ENCODE results near the gene RAPGEF6. TPM values are rescaled to one million over a fixed set of nuclear protein-coding genes. Genes with fewer than 3 reads are reported as not detected.

The RAPGEF6 gene
- total RNA-seq, 6 donors from 2014 or later, result 16.4 to 49.4 (median 31.6) TPM

- ATAC-seq (ENCODE audit: low FRiP score in 2 of 2) (no peak), DNase-seq (no peak)
- H3K4me3 ChIP-seq, result no peak overlapping the region
- peak overlapping the region; percentile 12 to 77 (median 45) for H3K27ac ChIP-seq
- H3K27me3 ChIP-seq, result no peaks in the 10 kb centered on the region
- no peaks in the 10 kb centered on the region for H3K9me3 ChIP-seq
- peaks cover 3 to 31% (median 17%) of the 10 kb centered on the region in 4 donors for H3K4me1 ChIP-seq
- TF ChIP-seq CTCF (IDR thresholded peaks at IDR 0.05), result no peak
- TF ChIP-seq EP300 (IDR thresholded peaks at IDR 0.05), result no peak
- no peak for TF ChIP-seq POLR2A (IDR thresholded peaks at IDR 0.05)
- TF ChIP-seq POLR2AphosphoS5 (IDR thresholded peaks at IDR 0.05), result no peak
- H3K36me3 ChIP-seq, result peaks cover 0 to 7% (median 0%) of the 10 kb centered on the region in 4 donors
- WGBS, 2 donors, result 75 to 78% methylated on average over 3 of the region's 3 CpGs
These were observed 119.7 kb downstream of the RAPGEF6 start for GRCh38 chr5:131515348-131515747.

- DNase-seq (no peak), ATAC-seq (ENCODE audit: low FRiP score in 2 of 2) (peak in 1 of 2 donors; percentile 34)
- H3K36me3 ChIP-seq, result peaks cover 0 to 14% (median 0%) of the 10 kb centered on the region in 4 donors
- no peaks in the 10 kb centered on the region for H3K9me3 ChIP-seq
- H3K27me3 ChIP-seq, result no peaks in the 10 kb centered on the region
- 42 to 54% methylated on average over 6 of the region's 6 CpGs for WGBS, 2 donors
- TF ChIP-seq POLR2A (IDR thresholded peaks at IDR 0.05) (no peak), CTCF (IDR thresholded peaks at IDR 0.05) (no peak), EP300 (IDR thresholded peaks at IDR 0.05) (no peak), POLR2AphosphoS5 (IDR thresholded peaks at IDR 0.05) (no peak)
- peaks cover 3 to 31% (median 17%) of the 10 kb centered on the region in 4 donors for H3K4me1 ChIP-seq
- H3K27ac ChIP-seq, result peak overlapping the region; percentile 12 to 77 (median 45)
- peak overlapping the region in 2 of 4 donors; percentile 5 to 21 for H3K4me3 ChIP-seq
These were observed 120.4 kb downstream of the RAPGEF6 start for GRCh38 chr5:131514316-131515283.

- H3K27ac ChIP-seq, result peak overlapping the region in 1 of 4 donors; percentile 44
- H3K36me3 ChIP-seq, result peaks cover 0 to 11% (median 0%) of the 10 kb centered on the region in 4 donors
- peaks cover 3 to 31% (median 17%) of the 10 kb centered on the region in 4 donors for H3K4me1 ChIP-seq
- 85 to 88% methylated on average over 6 of the region's 6 CpGs for WGBS, 2 donors
- TF ChIP-seq EP300 (IDR thresholded peaks at IDR 0.05), result no peak
- TF ChIP-seq POLR2A (IDR thresholded peaks at IDR 0.05), result no peak
- TF ChIP-seq POLR2AphosphoS5 (IDR thresholded peaks at IDR 0.05), result no peak
- no peak for TF ChIP-seq CTCF (IDR thresholded peaks at IDR 0.05)
- no peak for DNase-seq
- H3K27me3 ChIP-seq, result no peaks in the 10 kb centered on the region
- no peak overlapping the region for H3K4me3 ChIP-seq
- no peaks in the 10 kb centered on the region for H3K9me3 ChIP-seq
- no peak for ATAC-seq (ENCODE audit: low FRiP score in 2 of 2)
These were observed 121.2 kb downstream of the RAPGEF6 start for GRCh38 chr5:131513780-131514179.

GRCh38 chr5:131511934-131512333 is 123.1 kb downstream of the RAPGEF6 start:
- ATAC-seq (ENCODE audit: low FRiP score in 2 of 2), result no peak
- Histone ChIP-seq H3K9me3 (no peaks in the 10 kb centered on the region), H3K27ac (peak overlapping the region in 1 of 4 donors; percentile 2), H3K27me3 (no peaks in the 10 kb centered on the region), H3K4me1 (peaks cover 3 to 31% (median 17%) of the 10 kb centered on the region in 4 donors), H3K4me3 (no peak overlapping the region), H3K36me3 (peaks cover 0 to 16% (median 0%) of the 10 kb centered on the region in 4 donors)
- TF ChIP-seq POLR2A (IDR thresholded peaks at IDR 0.05), result no peak
- no peak for TF ChIP-seq POLR2AphosphoS5 (IDR thresholded peaks at IDR 0.05)
- no peak for TF ChIP-seq CTCF (IDR thresholded peaks at IDR 0.05)
- no peak for TF ChIP-seq EP300 (IDR thresholded peaks at IDR 0.05)
- DNase-seq, result no peak
- WGBS, 2 donors, result 85 to 86% methylated on average over 5 of the region's 5 CpGs
